Measurements from ENCODE around the gene KCNG2.

- no peak for TF ChIP-seq CTCF (IDR thresholded peaks at IDR 0.05)
- no peak for TF ChIP-seq POLR2A (IDR thresholded peaks at IDR 0.05; ENCODE audit: low read depth)
- TF ChIP-seq POLR2AphosphoS5 (IDR thresholded peaks at IDR 0.05), result no peak
These were observed 50.5 kb downstream of the KCNG2 start for GRCh38 chr18:79848294-79848578.
